Endothelial cell of umbilical vein (primary cell): ENCODE results near the gene SORCS2.

Experiments used
- EZH2 ChIP-seq: IDR thresholded peaks from 2 replicates; pipeline ENCODE4 v1.6.1; 2012; ENCODE audit warnings: borderline replicate concordance, low read depth, mild to moderate bottlenecking, moderate library complexity, low read length, inconsistent platforms; ENCODE audit not compliant: severe bottlenecking
- JUN ChIP-seq: IDR thresholded peaks from 2 replicates; pipeline ENCODE4 v1.6.1; 2011; ENCODE audit warnings: borderline replicate concordance, low read depth; ENCODE audit not compliant: insufficient read length, insufficient read depth
- MYC ChIP-seq: IDR thresholded peaks from one replicate; pipeline ENCODE4 v1.6.1; 2011; ENCODE audit warnings: mild to moderate bottlenecking, low read depth, low read length
- POLR2A ChIP-seq: IDR thresholded peaks from 2 replicates; pipeline ENCODE4 v1.6.1; 2012; ENCODE audit warnings: low read depth, mild to moderate bottlenecking, control low read depth, low read length
- POLR2AphosphoS5 ChIP-seq: IDR thresholded peaks from 2 replicates; pipeline ENCODE4 v1.6.1; 2012; ENCODE audit warnings: low read depth, mild to moderate bottlenecking, control low read depth, low read length, moderate library complexity; ENCODE audit not compliant: insufficient read depth
- TF ChIP-seq, protein P1 (sequence below), 2 donors: IDR thresholded peaks; 1 replicate in 1 of 2; 2 replicates in 1 of 2; pipeline ENCODE4 v1.5.1; 2011; ENCODE audit warnings: low read length in 2 of 2, mild to moderate bottlenecking in 2 of 2, moderate library complexity in 2 of 2, control low read depth in 1 of 2, inconsistent platforms in 1 of 2, low read depth in 1 of 2; ENCODE audit not compliant: insufficient read depth in 1 of 2; ENCODE audit errors: extremely low read depth in 1 of 2

DNA sequence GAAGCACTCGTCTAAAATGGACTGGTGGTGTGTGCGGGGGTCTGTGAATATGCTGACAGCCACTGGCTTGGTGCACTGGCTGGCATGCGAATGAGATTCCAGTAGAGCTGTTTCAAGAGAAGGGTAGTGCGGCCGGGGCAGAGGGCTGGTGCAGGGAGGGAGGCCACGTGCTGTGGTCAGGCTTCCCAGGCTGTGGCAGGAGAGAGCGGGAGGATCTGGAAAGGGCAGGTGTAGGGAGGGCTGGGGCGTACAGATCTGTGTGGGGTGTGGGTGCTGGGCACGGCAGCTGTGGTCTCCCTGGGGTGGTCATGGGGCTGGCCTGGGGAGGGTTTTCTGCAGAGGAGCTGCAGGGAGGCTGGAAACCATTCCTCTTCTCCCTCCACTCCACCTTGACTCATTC lies 30.2 kb downstream of the SORCS2 start:
- TF ChIP-seq, protein P1, sequence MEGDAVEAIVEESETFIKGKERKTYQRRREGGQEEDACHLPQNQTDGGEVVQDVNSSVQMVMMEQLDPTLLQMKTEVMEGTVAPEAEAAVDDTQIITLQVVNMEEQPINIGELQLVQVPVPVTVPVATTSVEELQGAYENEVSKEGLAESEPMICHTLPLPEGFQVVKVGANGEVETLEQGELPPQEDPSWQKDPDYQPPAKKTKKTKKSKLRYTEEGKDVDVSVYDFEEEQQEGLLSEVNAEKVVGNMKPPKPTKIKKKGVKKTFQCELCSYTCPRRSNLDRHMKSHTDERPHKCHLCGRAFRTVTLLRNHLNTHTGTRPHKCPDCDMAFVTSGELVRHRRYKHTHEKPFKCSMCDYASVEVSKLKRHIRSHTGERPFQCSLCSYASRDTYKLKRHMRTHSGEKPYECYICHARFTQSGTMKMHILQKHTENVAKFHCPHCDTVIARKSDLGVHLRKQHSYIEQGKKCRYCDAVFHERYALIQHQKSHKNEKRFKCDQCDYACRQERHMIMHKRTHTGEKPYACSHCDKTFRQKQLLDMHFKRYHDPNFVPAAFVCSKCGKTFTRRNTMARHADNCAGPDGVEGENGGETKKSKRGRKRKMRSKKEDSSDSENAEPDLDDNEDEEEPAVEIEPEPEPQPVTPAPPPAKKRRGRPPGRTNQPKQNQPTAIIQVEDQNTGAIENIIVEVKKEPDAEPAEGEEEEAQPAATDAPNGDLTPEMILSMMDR (IDR thresholded peaks at IDR 0.05; ENCODE audit: extremely low read depth in 1 of 2, insufficient read depth in 1 of 2, low read depth in 1 of 2, low read length in 2 of 2) = no peak
- TF ChIP-seq POLR2AphosphoS5 (no peak), POLR2A (no peak), EZH2 (no peak), MYC (no peak), JUN (no peak)
